Stimulated activated CD4-positive, alpha-beta T cell treated with anti-CD3 and anti-CD28 coated beads, Interleukin-2, amount 100 ng/mL, for 48 hours (primary cell): ENCODE results near the gene CDHR5.
A peak's percentile ranks its signal among the peaks of the same experiment; 100 is the strongest.

Experiments
- DNase-seq, 2 donors: peaks; one replicate each; pipeline ENCODE4 v3.0.0-alpha.2; 2020

CDHR5 gene

DNA sequence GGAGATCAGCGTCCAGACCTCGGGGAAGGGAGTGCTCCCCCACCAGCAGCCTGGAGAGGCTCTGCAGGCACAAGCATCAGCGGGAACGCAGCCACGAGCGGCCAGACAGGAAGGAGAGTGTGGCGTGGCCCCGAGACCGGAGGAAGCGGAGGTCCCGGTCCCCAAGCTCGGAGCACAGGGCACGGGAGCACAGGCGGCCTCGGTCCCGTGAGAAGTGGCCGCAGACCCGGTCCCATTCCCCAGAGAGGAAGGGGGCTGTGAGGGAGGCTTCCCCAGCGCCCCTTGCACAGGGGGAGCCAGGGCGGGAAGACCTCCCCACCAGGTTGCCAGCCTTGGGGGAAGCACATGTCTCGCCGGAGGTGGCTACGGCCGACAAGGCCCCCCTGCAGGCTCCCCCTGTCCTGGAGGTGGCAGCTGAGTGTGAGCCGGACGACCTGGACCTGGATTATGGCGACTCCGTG is 15.9 kb downstream of the CDHR5 start:
- no peak for DNase-seq

GRCh38 chr11:607971-608659 is 16.6 kb downstream of the CDHR5 start:
- DNase-seq: no peak

- no peak for DNase-seq
These were observed 17.6 kb downstream of the CDHR5 start for GRCh38 chr11:607020-607780.

- no peak for DNase-seq
These were observed 18.5 kb downstream of the CDHR5 start for GRCh38 chr11:606245-606644.

DNA sequence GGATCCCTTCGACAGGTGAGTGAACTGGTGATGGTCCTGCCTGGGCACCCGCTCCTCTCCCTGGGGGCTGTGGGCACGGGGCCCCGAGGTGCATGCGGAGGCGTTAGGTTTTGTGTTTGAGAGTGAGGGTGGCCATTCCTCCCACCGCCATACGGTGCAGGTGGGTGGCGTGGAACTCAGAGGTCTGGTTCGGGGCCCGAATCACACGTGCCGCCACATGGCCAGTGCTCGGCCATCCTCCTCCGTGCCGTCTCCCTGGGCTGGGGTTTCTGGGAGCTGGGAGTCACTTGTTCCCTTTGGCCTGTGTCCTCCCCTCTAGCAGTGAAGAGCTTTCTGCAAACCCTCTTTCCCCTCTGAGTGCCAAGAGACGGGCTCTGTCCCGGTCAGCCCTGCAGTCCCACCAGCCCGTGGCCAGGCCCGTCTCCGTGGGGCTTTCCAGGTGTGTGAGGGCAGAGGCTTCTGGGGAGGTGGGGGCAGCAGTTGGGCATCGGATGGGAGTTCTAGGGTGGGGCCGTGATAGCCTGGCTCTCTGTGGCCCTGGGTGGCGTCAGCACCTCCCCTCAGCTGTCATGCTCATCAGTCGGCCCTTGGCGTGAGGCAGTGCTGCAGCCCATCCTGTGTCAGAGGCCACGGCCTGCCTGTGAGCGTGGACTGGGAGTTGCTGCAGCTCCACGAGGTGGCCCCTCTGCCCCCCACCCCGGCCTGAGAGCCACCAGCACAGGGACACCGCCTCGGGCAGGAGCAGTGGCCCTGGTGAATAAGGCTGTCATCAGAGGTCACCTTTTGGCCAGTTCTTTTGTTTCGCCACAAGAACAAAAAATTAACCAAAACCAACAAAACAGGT is 19.2 kb downstream of the CDHR5 start:
- no peak for DNase-seq

GRCh38 chr11:603154-603553 is 21.6 kb downstream of the CDHR5 start:
- DNase-seq: no peak

DNA sequence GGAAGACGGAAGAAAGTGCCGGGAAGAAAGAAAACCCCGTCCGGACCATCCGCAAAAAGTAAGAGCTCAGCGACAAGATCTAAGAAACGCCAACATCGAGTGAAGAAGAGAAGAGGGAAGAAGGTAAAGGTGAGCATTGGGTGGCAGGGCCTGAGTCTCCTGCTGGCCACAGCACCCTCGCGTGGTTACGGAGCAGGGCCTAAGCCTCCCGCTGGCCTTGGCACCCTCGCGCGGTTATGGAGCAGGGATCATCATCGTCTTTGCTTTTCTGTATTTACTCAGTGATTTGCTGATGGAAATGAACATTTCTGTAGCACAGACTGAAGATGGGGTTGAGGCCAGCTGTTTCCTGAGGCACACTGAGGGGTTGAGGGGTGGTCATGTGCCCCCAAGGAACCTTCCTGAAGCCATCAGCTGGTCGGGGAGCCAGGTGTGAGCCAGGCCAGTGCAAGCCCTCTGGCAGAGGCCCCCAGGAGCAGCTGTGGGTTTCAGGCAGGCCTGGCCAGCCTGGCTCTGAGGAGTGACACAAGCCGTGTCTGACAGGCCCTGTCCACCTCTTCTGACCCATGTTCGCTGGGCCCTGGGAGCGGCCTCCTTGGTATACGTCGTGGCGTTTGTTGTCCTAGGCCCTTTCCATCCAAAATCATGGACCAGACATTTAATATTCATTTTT is 23.0 kb downstream of the CDHR5 start:
- DNase-seq: no peak

- no peak for DNase-seq
These were observed 26.6 kb downstream of the CDHR5 start for GRCh38 chr11:598005-598680.

GRCh38 chr11:597166-597725 is 27.5 kb downstream of the CDHR5 start:
- DNase-seq: no peak

- no peak for DNase-seq
These were observed 28.4 kb downstream of the CDHR5 start for GRCh38 chr11:596374-596773.

DNA sequence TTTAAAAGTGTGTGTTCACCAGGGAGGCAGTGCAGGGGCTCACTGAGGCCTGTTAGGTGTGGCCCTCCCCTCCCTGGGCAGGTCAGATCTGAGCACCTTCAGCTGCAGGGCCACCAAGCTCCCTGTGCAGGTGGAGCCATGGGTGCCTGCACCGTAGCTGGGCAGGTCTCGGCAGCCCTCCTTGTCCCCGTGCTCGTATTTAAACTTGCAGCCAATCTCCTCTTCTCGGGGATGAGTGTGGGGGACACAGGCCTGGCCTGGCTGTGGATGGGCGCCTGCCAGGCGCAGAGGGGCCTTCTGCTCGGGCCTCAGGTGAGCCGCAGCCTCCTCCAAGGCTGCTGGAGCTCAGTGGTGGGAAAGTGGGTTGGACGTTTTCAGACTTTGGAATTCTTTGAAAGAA is 29.4 kb downstream of the CDHR5 start:
- no peak for DNase-seq

DNA sequence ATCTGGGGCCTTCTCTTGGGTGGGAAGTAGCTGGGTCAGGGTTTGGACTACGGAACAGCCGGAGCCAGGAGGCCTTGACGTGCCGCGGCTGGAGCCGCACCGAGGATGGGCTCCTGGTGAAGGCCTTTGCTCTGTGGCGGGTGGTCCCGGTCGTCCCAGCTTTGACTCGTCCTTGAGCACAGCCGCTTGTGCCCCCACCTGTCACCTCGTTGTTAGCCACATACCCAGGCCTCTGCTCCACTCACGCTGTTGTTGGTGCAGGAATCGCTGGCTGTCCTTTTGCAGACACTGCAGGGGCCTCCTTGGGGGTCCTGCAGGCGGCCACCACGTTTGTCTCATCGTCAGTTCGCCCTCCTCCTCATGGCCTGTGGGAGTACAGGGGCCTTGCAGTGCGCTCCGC is 31.4 kb downstream of the CDHR5 start:
- DNase-seq: no peak

GRCh38 chr11:592918-593317 is 31.8 kb downstream of the CDHR5 start:
- no peak for DNase-seq

- DNase-seq: no peak
These were observed 32.3 kb downstream of the CDHR5 start for GRCh38 chr11:592501-592900.

GRCh38 chr11:590997-591396 is 33.8 kb downstream of the CDHR5 start:
- DNase-seq: no peak

DNA sequence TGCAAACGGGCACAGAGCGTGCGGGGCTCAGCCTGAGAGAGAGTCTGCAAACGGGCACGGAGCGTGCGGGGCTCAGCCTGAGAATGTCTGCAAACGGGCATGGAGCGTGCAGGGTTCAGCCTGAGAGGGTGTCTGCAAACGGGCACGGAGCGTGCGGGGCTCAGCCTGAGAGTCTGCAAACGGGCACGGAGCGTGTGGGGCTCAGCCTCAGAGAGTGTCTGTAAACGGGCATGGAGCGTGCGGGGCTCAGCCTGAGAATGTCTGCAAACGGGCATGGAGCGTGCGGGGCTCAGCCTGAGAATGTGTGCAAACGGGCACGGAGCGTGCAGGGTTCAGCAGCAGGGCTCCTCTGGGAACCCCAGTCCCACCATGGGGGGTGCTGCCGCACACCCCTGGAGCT is 35.0 kb downstream of the CDHR5 start:
- no peak for DNase-seq

DNA sequence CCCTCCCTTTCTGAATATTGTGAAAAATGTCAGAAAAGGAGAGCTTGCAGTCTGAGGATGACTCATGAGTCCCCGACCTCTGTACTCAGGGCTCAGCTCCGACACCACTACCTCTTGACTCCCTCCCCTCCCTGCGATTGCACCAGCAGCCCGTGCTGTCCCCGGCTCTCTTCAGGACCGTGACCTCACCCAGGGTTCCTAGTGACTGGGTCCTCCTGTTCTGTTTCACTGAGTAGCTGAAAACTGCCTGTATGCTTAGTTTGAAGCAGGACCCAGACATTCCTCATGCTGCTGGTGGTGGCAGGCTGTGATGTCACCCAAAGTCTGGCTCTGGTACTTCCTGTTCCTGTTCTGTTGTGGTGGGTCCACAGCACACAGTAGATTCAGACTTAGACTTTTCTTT is 36.8 kb downstream of the CDHR5 start:
- peak; percentile 49 to 52 for DNase-seq

DNA sequence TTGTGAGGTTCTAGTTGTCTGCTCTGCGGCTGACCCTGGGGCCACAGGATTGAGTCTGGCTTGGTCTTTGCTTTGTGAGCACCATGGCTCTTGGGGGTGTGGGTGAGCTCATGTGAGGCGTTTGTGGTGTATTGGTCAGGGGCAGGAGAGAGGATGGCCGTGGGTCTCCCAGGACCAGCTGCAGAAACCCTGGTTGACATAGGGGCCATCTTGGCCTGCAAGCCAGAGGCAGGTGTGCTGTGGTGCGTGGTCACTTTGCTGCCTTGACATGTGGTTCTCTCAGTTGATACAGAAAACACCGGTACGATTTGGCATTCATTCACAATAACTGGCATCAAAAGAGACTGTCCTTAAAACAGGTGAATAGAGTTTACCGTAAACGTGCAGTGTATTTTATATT is 37.2 kb downstream of the CDHR5 start:
- no peak for DNase-seq

GRCh38 chr11:586376-587316 is 38.1 kb downstream of the CDHR5 start:
- DNase-seq: no peak

DNA sequence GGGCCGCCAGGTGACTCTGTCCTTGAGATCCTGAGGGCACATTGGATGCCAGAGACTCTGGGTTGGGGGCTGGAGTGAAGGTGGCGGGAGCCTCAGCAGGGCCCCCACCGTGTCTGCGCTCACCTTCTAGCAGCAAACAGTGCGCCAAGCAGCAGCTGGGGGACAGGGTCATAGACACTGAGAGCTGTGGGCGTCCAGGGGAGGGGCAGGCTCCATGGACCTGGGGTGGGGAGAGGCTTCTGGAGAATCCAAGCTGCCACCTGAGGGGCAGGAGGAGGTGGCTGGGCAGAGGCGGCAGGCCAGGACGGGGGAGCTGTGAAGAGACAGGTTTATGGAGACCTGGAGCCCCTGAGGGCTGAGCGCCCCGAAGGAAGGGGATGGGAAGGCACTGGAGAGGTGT is 40.5 kb downstream of the CDHR5 start:
- DNase-seq: no peak

DNA sequence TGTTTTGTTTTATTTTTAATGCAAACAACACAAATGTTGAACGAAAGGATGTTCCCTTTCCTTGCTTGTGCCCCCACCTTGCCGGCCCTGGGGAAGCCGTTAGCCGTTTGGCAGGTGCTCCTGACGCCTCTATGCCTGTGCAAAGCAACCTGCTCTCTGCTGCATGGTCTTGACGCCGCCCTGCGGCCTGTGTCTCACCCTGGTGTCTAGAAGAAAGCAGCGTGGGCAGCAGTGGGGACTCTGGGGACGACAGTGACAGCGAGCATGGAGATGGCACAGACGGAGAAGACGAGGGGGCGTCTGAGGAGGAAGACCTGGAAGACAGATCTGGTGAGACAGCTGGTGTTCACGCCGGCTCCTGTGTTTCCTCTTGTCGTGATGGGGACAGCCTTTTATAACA is 43.0 kb downstream of the CDHR5 start:
- DNase-seq: no peak
